NCI-H226 (cell line): ENCODE data around the gene PROCA1.
"Not testable (repeated sequence)": the region's sequence is repeated elsewhere in the genome, so short reads cannot be mapped to it uniquely, and the experiment has no call there.

Source experiments
- DNase-seq: peaks from one replicate; pipeline ENCODE4 v3.0.0-alpha.2; 2015

Gene PROCA1

DNA sequence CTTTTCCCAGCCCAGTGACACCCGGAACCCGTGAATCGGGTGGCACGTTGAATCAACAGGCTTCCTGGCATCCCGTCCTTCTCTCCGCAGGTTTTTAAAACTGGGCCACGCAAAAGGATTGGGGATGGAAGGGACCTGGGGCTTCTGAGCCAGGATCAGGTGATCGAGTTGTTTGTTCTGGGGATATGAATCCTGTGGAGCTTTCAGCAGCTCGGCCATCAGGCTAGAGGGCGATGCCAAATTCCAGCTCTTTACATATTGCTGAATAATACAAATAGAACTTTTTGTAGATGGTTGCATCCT, 49.2 kb downstream of the PROCA1 start:
- DNase-seq: no peak

- peak; percentile 80 for DNase-seq
Observed at GRCh38 chr17:28661635-28662526, 49.8 kb downstream of the PROCA1 start, which contains the start of the genes SDF2 and SUPT6H. Gene SDF2 (minus strand): TSS chr17:28661906. CDS start chr17:28661876, 30 bp downstream. Gene SUPT6H (plus strand): TSS chr17:28662205. CDS start chr17:28673402, 11,197 bp downstream.

DNA sequence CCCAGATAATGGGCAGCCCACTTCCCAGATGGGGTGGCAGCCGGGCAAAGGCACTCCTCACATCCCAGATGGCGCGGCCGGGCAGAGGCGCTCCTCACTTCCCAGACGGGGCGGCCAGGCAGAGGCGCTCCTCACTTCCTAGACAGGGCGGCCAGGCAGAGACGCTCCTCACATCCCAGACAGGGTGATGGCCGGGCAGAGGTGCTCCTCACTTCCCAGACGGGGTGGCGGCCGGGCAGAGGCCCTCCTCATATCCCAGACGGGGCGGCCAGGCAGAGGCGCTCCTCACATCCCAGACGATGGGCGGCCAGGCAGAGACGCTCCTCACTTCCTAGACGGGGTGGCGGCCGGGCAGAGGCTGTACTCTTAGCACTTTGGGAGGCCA, 52.2 kb downstream of the PROCA1 start:
- DNase-seq: not testable (repeated sequence)

- not testable (repeated sequence) for DNase-seq
Observed at GRCh38 chr17:28658766-28659496, 52.8 kb downstream of the PROCA1 start.

- not testable (repeated sequence) for DNase-seq
Observed at GRCh38 chr17:28658342-28658741, 53.3 kb downstream of the PROCA1 start.

DNA sequence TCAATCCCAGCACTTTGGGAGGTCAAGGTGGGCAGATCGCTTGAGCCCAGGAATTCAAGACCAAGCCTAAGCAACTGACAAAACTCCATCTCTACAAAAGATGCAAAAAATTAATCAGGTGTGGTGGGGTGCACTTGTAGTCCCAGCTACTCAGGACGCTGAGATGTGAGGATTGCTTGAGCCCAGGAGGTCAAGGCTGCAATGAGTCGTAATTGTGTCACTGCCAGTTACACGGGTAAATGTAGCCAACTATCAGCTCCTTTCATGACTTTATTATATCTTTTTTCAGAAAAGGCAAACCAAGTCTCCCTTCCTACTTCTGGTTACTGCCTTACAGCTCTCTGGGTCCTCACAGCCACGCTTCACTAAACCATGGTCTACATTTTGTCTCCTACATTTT, 53.9 kb downstream of the PROCA1 start:
- DNase-seq: no peak

DNA sequence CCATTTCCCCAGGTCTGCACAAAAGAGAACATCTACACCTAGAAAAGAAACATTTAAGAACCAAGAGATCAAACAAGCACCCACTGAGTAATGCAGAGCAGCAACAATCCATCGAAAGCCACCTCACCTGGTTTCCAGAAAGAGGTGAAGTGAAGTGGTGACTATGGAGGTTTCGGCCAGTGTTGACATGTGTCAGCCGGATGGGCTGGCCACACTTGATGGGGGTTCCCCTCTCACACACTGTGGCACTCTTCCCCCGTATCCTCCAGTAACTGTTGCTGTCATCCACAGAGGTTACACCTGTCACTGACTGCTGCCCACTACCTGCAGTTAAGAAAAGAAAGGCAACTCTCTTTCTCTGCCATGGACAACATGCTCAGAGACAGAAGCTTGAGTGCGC, 56.5 kb downstream of the PROCA1 start:
- no peak for DNase-seq
